AG04450 (cell line): ENCODE measurements around the gene TTC3. TPM values are rescaled to one million over a fixed set of nuclear protein-coding genes. Genes with fewer than 3 reads are reported as not detected.
"Not testable (repeated sequence)": the region's sequence is repeated elsewhere in the genome, so short reads cannot be mapped to it uniquely, and the experiment has no call there.

Experiments
- CTCF ChIA-PET: fragments of 300-600, 350-600 bp; formaldehyde crosslinking; extraction: SDS; loops from one replicate; lab custom pipeline; 2022; ENCODE audit warnings: antibody characterized with exemption, inconsistent platforms; lab: Charles Lee
- POLR2A ChIA-PET: fragments of 350-600 bp; formaldehyde crosslinking; extraction: SDS; loops from one replicate; lab custom pipeline; 2021; ENCODE audit warnings: antibody characterized with exemption, inconsistent platforms; lab: Yijun Ruan, JAX
- DNase-seq: peaks from one replicate; pipeline ENCODE4 v3.0.0-alpha.2; 2011; ENCODE audit warnings: low read depth, low spot score
- H3K27ac ChIP-seq: one replicate; pipeline ENCODE4 v1.5.1; 2012; ENCODE audit warnings: low read depth, low read length, control low read depth
- H3K27me3 ChIP-seq: one replicate; pipeline ENCODE4 v1.6.0; 2012; ENCODE audit warnings: low read length; ENCODE audit not compliant: control insufficient read depth, insufficient read depth
- H3K4me3 ChIP-seq: 2 replicates; pipeline ENCODE4 v1.5.1; 2011; ENCODE audit warnings: mild to moderate bottlenecking, low read depth, low read length, control low read depth
- H3K9me3 ChIP-seq: 2 replicates; pipeline ENCODE4 v1.5.1; 2012; ENCODE audit warnings: low read length; ENCODE audit not compliant: control insufficient read depth, insufficient read depth
- polyA plus RNA-seq: library from polyadenylated mRNA; depleted of rRNA; stranded (reverse); fragments of >200 nt; gene quantifications from 2 replicates; pipeline ENCODE4 v1.2.3, GENCODE V29; 2011
- TF ChIP-seq, protein P1 (sequence below): IDR thresholded peaks from 2 replicates; pipeline ENCODE4 v1.5.1; 2011; ENCODE audit warnings: low read depth, low read length, control low read depth, inconsistent platforms

The TTC3 gene
- polyA plus RNA-seq, 1 experiment = 224 TPM

DNA sequence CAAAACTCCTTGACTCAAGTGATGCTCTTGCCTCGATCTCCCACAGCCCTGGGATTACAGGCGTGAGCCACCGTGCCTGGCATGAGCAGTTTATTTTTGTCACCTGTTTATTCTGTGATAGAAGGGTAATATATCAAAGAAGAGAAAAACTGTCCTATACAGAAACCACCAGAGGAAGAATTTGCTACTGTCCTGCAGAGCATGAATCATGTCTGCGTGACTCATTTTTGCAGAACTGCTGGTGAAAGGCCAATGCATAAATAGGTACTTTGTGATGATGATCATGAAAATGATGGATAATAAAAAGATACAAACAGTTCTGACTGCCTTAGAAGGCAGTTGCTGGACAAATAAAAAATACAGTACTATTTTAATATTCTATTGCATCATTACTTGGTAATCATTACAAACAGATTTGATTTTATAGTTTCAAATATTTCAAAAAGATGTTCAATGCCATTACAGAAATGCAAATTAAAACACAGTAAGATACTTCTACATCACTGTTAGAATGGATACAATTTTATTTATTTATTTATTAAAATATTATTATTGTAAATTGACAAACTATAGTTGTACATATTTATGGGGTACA, 40.1 kb upstream of the TTC3 start:
- Histone ChIP-seq H3K4me3 (no peak overlapping the region), H3K27ac (no peak overlapping the region), H3K9me3 (no peaks in the 10 kb centered on the region), H3K27me3 (peaks cover 7% of the 10 kb centered on the region)
- ChIA-PET CTCF (no interaction called here), POLR2A (no interaction called here)
- TF ChIP-seq, protein P1, sequence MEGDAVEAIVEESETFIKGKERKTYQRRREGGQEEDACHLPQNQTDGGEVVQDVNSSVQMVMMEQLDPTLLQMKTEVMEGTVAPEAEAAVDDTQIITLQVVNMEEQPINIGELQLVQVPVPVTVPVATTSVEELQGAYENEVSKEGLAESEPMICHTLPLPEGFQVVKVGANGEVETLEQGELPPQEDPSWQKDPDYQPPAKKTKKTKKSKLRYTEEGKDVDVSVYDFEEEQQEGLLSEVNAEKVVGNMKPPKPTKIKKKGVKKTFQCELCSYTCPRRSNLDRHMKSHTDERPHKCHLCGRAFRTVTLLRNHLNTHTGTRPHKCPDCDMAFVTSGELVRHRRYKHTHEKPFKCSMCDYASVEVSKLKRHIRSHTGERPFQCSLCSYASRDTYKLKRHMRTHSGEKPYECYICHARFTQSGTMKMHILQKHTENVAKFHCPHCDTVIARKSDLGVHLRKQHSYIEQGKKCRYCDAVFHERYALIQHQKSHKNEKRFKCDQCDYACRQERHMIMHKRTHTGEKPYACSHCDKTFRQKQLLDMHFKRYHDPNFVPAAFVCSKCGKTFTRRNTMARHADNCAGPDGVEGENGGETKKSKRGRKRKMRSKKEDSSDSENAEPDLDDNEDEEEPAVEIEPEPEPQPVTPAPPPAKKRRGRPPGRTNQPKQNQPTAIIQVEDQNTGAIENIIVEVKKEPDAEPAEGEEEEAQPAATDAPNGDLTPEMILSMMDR = no peak
- peak; percentile 3 for DNase-seq

DNA sequence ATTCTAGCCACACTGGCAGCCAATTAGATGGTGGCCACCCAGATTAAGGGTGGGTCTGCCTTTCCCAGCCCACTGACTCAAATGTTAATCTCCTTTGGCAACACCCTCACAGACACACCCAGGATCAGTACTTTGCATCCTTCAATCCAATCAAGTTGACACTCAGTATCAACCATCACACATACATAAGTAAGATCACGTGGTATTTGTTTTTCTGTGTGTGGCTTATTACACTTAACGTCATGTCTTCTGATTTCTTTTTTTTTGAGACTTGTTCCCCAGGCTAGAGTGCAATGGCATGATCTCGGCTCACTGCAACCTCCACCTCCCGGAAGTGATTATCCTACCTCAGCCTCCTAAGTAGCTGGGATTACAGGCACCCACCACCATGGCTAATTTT, 38.7 kb upstream of the TTC3 start:
- POLR2A ChIA-PET, H3K4me3 ChIP-seq, H3K27ac ChIP-seq, CTCF ChIA-PET, H3K9me3 ChIP-seq, H3K27me3 ChIP-seq, DNase-seq: not testable (repeated sequence)

DNA sequence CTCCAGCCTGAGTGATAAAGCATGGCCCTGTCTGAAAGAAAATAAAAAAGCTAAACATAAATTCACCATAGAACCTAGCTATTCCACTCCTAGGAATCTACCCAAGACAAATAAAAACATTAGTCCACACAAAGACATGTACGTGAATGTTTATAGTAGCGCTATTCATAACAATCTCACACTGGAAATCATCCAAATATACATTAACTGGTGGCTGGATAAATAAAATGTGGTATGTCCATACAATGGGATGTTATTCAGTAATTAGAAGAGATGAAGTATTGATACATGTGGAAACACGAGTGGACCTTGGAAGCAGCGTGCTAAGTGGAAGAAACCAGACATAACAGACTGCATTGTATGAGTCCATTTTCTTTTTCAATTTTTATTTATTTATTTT, 36.9 kb upstream of the TTC3 start:
- TF ChIP-seq, protein P1 = no peak
- ChIA-PET CTCF (interaction anchor here (0.6 kb wide), 1 partner anchor 13 kb away, joined by 3 read pairs; no protein-coding TSS in a partner anchor), POLR2A (no interaction called here)
- Histone ChIP-seq H3K9me3 (no peaks in the 10 kb centered on the region), H3K27ac (no peak overlapping the region), H3K27me3 (peaks cover 6% of the 10 kb centered on the region), H3K4me3 (no peak overlapping the region)
- no peak for DNase-seq

DNA sequence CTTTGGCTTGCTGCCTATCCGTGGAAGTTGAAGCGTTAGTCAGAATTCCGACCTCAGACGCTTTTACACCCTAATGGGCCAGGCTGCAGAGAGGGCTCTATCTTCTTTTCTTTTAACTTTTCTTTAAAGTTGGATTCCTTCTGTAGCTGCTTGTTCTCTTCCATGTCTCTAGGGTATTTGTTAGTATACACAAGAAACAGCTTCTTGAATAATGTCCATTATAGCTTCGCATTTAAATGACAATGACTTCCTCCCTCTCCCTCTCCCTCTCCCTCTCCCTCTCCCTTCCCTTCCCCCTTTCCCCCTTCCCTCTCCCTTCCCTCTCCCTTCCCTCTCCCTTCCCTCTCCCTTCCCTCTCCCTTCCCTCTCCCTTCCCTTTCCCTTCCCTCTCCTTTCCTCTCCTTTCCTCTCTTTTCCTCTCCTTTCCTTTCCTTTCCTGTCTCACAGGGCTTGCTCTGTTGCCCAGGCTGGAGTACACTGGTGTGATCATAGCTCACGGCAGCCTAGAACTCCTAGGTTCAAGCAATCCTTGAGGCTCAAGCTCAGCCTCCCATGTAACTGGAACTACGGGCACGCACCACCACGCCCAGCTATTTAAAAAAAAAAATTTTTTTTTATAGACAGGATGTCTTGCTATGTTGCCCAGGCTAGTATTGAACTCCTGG, 33.5 kb upstream of the TTC3 start:
- POLR2A ChIA-PET = interaction anchor here (0.6 kb wide), 1 partner anchor 29 kb away, joined by 6 read pairs; no protein-coding TSS in a partner anchor
- Histone ChIP-seq H3K9me3 (no peaks in the 10 kb centered on the region), H3K4me3 (no peak overlapping the region), H3K27me3 (peaks cover 7% of the 10 kb centered on the region), H3K27ac (no peak overlapping the region)
- DNase-seq = no peak
- CTCF ChIA-PET = no interaction called here
- TF ChIP-seq, protein P1 = no peak

DNA sequence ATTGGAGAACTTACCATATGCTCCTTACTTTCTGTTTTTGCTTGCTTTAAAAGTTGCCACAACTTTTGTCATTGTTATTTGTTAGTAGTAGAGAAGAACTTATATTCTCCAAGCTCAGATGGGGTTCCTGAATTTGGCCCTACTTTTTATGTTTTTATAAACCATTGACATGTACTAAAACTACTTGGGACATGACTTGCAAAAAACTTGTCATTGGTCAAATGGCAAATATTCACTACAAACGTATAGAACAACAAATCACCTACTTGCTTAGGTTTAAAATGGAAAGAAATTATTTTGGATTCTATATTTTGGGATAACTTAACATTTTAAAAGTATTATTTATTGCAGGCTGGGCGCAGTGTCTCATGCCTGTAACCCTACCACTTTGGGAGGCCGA, 32.8 kb upstream of the TTC3 start:
- DNase-seq = no peak

More for the DNA sequence above, 32.8 kb upstream of the TTC3 start:
- TF ChIP-seq, protein P1 = no peak
- H3K27ac ChIP-seq = no peak overlapping the region
- H3K27me3 ChIP-seq = peaks cover 7% of the 10 kb centered on the region
- no peak overlapping the region for H3K4me3 ChIP-seq
- POLR2A ChIA-PET = no interaction called here
- CTCF ChIA-PET = interaction anchor here (0.6 kb wide), 1 partner anchor 113 kb away, joined by 7 read pairs; no protein-coding TSS in a partner anchor
- no peaks in the 10 kb centered on the region for H3K9me3 ChIP-seq
